GDM1 (cell line): ENCODE data around the gene NFIA.

Experiments used
- DNase-seq: peaks from one replicate; lab custom pipeline; 2025; lab: John Stamatoyannopoulos, UW

Gene NFIA

DNA sequence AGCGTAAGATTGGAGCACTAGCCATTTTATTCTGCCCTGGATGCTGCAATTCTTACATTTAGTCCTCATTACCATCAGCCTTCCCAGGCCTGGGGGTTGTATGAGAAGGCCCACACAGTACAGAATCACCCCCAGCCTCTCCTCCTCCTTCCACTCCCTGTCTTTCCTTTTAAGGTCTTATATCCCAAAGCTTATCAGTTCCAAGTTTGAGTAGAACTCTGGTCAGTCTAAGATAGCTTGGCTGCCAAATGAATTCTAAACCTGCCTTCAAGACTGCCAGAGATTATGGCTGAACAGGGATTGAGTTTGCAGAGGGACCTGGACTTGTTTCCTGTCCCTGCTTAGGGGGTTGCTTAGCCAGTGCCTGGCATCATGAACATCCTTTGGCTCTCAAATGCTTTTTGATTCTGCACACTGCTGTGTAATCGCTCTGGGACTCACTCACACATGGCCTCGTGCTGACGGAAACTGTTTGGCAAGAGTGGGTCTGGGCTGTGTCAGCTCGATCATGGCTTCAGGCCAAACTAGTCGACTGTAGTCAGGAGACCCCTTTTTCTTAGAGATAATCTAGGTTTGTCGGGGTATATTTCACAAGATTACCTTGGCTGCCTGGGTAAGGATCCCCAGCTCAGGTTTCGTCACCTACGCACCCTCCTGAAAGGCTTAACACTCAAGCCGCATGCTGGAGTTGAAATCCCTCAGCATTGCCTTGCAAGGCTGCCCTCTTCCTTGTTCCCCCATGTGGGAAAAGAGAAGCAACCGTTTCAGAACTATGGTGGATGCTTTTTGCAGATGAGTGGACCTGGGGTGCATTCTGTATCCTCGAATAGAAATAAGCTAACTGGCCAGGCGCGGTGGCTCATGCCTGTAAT, 252.6 kb downstream of the NFIA start:
- DNase-seq: no peak

DNA sequence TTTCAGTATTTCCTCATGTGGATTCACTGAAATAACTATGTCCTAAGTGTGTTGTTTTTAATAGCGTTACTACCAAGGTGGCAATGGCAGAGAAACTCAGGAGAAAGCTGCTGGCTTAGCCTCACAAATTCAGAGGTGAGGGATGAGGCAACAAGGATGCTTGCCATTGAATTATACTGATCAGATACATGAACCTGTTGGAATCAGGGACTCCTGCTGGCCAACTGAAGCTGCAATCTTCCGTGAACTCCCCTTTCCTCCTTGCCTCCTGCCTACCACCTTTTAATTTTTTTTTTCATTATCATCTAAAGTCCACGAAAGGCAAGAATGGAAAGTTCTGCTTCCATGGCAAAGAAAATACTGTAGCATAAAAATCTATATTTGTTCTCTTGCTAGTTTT, 254.7 kb downstream of the NFIA start:
- no peak for DNase-seq

DNA sequence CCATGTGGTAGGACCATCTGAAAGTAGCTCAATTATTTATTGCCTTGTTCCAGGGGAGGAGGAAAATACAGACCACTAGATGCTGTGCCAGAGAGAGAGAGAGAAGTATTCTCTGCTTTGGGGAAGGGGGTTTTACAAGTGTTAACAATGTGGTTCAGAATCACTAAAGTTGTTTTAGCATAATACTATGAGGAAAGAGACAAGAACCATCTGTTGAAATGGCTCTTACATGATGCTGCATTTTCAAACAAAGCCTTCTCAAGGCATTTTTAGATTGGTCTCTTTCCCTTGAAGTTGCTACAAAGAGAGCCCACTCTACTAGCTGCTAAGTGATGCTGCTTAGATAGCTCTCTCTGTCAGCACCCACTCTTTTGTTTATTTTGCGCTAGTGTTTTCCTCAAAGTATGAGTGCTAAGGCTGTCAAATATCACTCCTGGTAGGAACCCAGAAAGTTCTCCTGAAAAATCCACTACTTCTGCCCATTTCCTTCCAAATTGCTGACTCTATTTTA, 255.1 kb downstream of the NFIA start:
- no peak for DNase-seq

DNA sequence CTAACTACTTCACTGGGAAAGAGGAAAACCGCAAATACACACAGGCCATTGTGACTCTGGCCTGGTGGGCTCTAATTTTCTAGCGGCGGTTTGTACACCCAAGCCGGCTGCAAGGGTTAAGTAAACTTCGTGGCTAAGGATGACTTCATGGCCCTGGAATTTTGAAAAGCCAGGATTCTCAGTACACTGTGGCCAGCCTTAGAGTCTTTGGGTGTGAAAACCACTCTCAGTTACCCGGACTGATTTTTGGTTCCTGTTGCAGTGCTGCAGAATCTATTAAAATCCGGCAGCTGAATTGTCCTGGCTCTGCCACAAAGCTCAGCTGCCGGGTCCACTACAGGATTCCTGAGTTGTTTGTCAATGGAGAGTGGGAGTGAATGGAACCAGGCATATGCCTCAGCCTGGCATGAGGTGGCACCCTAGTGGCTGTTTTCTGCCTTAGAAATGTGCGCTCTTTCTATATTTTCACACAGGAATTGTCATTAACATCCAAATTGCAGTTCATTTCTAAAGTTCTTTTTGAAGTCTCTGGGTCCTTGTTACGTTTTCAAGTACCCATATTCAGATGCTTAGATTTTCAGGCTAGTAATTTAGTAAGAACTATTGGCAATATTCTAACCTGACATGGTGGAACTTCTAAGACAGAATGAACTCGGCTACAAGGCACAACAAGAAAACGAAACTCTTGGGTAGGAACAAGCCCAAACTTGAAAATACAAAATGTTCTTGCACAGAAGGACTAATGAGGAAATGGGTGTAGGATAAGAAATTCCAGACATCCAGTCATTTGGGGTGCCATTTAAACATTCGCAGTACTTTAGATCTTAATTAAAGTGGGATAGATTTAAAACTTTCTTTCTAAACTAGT, 255.9 kb downstream of the NFIA start:
- no peak for DNase-seq

DNA sequence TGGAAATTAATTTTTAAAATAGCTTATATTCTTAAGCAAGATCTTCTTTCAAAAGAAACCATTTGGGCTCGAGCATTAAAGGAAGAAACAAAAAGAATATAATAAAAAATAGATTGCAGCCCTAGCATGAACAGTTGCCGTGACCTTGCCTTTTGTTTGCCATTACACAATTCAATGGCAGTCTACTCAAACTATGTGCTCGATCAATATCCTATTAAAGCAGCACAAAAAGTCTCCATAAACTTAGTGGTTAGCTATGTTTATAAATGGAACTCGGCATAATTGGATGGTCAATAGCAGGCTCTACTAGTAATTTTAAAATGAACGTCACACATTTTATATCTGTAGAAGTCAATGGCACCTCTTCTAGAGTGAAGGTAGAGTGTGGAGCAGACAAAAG, 256.5 kb downstream of the NFIA start:
- no peak for DNase-seq

DNA sequence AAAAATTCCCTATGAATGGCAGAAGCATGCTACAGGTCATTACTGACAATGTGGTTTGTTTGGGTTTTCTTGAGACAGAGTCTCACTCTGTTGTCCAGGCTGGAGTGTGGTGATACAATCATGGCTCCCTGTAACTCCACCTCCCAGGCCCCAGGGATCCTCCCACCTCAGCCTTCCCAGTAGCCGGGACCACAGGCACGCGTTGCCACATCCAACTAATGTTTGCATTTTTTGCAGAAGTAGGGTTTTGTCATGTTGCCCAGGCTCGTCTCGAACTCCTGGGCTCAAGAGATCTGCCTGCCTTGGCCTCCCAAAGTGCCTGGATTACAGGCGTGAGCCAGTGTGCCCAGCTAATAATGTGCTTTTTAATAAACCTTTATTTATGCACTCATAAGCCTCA, 259.1 kb downstream of the NFIA start:
- no peak for DNase-seq

DNA sequence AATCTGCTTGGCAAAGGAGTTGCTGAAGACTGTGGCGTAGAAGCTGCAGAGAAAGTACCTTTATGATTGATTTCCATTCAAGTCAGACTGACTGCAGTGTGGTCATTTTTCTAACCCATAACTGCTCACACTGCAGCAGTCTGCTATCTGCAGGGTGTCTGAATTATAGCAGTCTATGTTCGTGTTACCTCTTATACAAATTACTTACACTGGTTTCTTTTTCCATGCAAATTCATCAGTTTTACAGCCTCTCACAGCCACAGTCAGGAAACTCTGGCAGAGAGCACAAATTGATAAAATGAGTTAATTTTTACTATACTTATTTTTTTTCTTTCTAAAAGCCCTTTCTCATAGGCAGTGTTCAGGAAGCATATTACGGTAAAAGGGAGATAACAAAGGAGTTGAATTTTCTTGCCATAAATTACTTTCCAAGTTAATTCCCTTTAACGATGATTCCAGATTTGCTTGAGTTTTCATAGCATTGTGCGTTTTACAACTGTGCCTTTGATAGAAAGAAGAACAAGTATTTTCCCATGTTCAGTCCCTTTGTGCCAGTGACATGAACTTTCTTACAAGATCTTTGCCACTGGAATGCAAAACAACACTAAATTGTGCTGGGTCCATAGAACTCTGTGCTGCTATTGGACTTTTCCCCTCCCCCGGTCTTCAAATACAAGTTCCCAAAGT, 261.5 kb downstream of the NFIA start:
- no peak for DNase-seq

DNA sequence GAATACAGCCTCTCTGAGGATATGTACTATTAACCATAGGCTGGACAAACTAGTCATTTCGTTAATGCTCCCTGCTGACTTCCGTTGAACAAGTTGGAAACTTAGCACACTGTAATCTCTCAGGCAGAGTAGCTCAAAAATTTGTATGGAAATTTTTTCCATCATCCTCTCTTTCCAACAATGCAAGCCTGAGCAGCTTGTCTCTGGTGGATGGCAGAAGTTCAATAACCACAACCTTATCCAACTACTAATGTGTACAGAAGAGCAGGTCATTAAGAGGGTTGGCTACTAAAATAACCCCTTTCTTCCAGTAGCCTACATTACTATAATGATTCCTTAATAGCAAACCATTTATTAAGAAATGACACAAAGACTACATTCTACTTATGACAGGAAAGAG, 262.3 kb downstream of the NFIA start:
- DNase-seq: no peak

DNA sequence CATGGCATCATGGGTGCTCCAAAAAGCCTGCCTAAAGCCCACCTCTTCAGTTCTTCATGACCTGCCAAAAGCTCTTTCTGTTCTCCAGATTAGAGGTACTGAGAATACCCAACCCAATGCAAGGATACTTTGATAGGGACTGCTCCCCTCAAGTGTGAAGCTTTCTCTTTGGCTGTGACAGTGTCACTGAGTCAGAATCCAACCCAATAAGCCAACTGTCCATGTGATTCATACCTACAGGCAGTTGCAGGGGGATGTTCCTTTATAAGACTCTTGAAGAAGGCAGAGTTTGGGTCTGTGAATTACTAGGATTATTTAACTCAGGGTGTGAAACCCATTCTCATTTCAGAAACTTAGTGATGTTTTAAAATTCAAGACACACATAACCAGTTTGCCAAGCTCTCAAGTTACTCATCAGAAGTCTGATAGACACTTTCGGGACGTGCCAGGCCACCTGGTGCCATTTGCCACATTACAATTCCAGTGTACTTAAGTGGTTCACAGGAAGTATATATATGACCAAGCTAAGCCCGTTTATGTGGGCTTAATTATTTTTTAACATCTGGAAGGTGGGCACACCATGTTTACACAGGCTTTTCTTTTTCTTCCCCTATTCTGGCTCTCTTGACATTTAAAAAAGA, 265.8 kb downstream of the NFIA start:
- no peak for DNase-seq

DNA sequence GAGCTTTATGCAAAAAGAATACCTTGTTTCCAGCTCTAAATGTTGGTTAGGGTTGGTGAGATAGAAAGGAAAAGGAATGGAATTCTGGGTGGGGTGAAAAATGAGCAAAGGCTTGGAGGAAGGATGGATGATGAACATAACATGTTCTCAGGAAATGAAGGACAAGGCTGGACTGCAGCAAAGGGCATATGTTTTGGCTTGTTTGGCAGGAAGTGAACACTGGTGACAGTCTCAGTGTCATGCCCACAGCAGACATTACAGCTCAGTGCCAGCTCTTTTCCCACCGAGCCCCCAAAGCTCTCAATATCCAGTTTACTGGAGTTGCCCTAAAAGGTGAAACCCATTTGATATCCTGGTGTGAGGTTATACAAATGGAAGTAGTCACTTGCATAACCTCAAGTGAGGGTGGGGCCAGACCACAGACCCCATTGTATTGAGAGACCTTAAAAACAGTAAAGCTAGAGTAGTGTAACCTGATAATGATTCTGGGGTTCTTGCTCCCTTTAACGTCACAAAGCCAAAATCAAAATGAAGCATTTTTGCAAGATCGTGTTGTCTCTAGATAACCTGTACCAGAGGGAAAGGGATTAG, 270.6 kb downstream of the NFIA start:
- DNase-seq: no peak

DNA sequence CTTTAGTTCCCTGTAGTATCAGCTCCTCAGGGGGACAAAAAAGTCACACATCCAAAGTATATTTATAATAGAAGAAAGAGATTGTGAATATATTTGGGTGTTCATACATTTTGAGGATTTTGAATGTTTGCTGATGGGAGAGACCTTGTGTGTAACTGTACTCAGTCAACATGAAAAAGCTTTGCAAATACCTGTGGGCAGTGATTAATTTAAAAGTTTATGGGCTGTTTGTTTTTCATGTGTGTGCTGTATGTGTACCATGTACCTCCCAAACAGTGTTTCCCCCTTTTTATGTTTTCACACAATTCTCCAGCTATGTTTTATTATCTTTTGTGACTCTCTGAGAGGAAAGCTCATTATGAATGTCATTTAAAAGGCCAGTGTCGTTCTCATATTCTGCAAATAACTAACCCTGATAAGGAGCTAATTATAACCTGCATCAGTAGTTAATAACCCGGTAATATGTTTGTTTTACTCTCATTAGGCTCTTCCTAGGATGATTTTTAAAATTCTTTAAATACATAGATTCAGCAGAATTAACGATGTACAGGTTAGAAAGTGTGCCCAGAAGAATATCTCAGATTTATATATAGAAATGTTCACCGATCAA, 271.5 kb downstream of the NFIA start:
- no peak for DNase-seq

DNA sequence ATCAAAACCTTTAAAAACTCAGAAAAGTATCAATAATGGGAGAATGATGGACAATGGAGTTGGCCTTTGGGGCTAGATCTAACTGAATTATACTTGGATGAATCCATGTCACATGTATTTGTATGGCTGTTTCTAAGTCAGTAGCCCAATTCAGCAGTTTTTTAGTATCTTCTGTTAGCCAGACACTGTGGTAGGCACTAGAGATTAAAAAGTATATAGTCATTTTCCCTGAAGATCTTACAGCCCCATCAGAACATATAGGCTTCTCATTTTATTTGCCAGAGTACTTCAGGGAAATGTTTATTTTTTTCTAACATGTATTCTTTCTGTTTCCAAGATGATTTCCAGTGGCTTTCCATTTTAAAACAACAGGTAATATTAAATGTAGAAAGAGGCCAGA, 273.7 kb downstream of the NFIA start:
- DNase-seq: no peak

DNA sequence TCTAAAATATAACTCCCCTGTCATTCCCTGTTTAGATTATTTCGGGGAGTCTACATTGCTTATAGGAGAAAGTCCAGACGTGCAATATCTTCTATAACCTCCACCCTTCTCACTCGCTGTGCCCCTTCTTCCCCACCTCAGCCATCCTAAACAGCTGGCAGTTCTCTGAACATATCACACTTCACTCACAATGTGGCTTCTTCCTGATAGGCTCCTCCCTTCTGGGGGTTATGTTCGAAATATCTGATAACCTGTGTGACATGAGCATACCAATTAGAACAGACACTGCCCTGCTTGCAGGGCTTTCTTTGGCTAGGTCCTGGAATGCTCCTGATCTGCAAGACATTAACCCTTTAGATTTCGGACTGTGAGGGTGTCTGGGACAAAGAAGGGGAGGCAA, 274.6 kb downstream of the NFIA start:
- DNase-seq: no peak

DNA sequence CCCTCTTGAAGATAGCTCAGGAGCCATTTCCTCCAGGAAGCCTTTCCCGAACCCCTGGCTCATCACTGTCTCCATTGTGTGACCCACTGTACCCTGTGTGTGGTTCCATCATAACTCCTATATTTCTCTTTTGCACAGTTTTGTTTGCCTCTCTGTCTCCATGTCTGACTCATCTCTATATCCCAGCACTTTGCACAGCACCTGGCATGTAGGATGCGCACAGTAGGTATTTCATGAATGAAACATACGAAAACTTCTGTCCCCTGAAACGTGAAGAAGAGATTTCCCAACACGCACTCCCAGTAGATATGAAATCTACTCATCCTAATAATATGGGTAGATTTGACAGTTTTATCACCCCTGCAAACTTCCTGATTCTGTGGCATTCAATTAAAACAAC, 275.2 kb downstream of the NFIA start:
- no peak for DNase-seq

DNA sequence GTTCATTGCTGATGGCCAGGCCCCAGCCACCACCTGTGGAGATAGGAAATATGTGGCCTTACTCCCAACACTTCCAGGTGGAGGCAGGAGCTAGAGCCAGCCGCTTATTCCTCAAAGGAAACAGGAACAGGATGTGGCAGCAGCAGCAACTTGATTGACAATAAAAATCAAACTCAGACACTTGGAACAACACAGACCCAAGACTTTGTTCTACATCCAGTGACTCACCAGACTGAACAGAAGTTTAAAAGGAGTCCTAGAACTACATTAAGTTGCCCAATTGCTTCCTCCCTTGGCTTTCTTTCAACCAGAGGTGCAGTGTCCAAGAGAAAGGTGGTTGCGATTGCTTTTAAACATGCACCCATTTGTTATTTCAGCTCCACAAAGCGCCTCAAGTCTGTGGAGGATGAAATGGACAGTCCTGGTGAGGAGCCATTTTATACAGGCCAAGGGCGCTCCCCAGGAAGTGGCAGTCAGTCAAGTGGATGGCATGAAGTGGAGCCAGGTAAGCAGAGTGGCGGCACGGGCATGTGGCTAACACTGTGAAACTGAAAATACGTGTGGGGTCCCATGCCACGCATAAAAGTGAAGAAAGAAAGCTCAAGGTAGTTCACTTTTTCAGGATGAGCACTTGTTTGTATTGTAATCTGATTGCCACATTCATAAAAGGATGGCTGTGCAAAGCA, 276.6 kb downstream of the NFIA start:
- no peak for DNase-seq

DNA sequence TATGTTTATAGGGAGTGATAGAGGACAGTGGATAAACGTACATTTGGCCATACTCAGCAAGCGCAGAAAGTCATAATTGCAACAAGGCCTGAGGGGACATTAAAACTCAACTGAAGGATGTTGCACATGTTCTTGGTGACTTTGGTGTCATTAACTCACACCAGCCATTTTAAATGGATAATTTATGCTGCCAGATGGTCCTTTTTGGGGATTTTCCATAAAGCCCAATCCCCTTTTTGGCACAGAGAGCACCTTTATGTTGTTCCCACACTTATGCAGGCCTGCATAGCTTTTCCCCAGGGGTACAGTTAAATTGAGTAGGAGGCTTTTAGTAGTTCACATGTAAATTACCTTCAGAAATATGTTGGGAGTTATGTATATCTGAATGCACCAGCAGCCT, 279.6 kb downstream of the NFIA start:
- DNase-seq: no peak

DNA sequence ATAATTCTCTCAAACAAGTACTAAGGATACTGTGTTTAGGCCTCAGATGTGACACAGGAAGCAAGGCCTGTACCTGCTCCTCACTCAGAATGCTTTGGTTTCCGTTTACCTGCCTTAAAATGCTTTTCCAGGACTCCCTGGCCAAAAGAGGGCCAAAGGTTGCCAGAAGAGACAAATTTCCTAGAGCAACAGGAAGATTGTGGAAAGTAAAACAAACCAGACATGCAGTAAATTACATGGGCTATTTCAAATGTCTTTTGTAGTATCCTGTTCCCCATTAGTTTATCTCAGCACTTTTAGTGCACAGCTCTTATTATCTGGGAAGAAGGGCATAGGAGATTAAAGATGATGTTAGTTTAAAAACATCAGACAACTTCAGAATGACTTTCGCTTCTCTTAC, 280.0 kb downstream of the NFIA start:
- DNase-seq: no peak

DNA sequence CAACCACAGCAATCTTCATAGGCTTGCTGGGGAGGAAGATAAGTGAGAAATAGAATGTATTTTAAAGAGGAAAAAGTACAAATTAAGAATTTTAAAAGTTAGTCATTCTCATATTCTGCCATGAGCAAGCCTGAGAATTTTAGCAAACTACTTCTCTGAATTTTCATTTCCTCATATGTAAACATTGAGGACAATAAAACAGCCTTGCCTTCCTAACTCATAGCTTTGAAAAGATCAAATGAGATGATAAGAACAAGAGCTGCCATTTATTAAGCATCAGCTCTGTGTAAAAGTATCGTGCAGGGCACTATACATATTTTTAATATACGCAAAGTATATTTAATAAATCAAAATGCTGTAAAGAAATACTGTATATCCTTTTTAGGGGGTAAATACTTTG, 286.0 kb downstream of the NFIA start:
- no peak for DNase-seq

DNA sequence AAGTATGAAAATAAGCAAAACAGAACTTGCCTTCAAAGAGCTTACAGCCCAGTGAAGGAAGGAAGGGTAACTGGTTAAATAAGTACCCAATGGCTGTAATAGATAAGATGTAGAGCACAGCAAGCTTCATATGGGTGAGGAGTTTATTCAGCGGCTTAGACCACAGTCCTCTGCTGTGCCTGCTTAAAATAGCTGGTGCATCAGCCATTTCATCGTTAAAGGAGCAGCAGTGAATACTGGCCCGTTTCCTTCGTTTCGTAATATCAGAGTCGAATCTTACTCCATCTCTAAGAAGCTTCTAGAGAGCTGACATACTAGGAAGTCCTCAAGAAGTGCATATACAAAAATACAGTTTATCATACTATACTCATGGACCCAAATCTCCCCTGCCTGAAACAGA, 286.5 kb downstream of the NFIA start:
- no peak for DNase-seq

DNA sequence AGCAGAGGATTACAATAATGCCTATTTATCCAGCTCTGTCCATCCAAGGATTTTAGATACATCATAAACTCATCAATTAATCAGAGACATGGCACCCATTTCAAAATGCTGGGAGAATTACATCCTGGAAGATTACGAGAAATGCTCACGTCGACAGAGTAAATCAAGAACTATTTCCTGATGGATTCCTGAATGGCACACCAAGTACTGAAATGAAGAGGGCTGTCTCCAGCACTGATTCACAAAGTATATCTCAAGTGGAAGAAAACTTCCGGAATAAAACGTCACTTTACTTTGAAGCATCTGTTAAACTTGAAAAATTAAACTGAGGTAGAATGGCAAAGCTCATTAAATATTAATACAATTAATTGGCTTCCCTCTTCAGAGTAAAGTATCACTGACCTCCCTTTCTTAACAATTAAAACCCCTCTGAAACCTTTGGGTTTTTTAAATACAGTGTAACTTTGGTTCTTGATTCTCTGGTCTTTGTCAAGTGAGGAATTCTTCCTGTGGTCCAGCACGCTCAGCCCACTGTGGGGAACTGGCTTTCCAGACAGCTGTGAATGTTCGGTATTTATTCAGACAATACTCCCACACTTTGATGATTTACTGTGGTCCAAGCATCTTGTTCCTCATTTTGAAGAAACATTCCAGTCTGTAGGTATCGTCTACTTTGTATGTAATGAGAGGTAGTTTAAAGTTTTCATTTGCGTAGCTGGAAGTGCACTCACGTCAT, 288.0 kb downstream of the NFIA start:
- no peak for DNase-seq
